ENCODE data around the gene PAM16.

The PAM16 gene

GRCh38 chr16:4386451-4386805 is 35.3 kb upstream of the PAM16 start:
- no peak overlapping the region for H3K4me3 ChIP-seq (ENCODE audit: low read depth, low read length)
- TF ChIP-seq CTCF (IDR thresholded peaks at IDR 0.05; ENCODE audit: low read depth, low read length) = no peak

GRCh38 chr16:4385789-4386450 is 34.8 kb upstream of the PAM16 start:
- TF ChIP-seq CTCF (IDR thresholded peaks at IDR 0.05; ENCODE audit: low read depth, low read length) = no peak
- no peak overlapping the region for H3K4me3 ChIP-seq (ENCODE audit: low read depth, low read length)

- TF ChIP-seq CTCF (IDR thresholded peaks at IDR 0.05; ENCODE audit: low read depth, low read length) = no peak
- H3K4me3 ChIP-seq (ENCODE audit: low read depth, low read length) = no peak overlapping the region
Observed at GRCh38 chr16:4385066-4385788, 34.1 kb upstream of the PAM16 start.

- no peak overlapping the region for H3K4me3 ChIP-seq (ENCODE audit: low read depth, low read length)
- no peak for TF ChIP-seq CTCF (IDR thresholded peaks at IDR 0.05; ENCODE audit: low read depth, low read length)
Observed at GRCh38 chr16:4384509-4384942, 33.4 kb upstream of the PAM16 start.

- H3K4me3 ChIP-seq (ENCODE audit: low read depth, low read length) = no peak overlapping the region
- TF ChIP-seq CTCF (IDR thresholded peaks at IDR 0.05; ENCODE audit: low read depth, low read length) = no peak
Observed at GRCh38 chr16:4383591-4384444, 32.7 kb upstream of the PAM16 start.

GRCh38 chr16:4382795-4383357 is 31.8 kb upstream of the PAM16 start:
- no peak overlapping the region for H3K4me3 ChIP-seq (ENCODE audit: low read depth, low read length)
- no peak for TF ChIP-seq CTCF (IDR thresholded peaks at IDR 0.05; ENCODE audit: low read depth, low read length)
